PFSK-1 (cell line): ENCODE results near the gene C2orf80.

Experiments used
- POLR2AphosphoS5 ChIP-seq: IDR thresholded peaks from 2 replicates; pipeline ENCODE4 v1.6.1; 2012; ENCODE audit warnings: low read depth, mild to moderate bottlenecking, control low read depth, low read length, moderate library complexity
- TAF1 ChIP-seq: IDR thresholded peaks from 2 replicates; pipeline ENCODE4 v1.6.1; 2012; ENCODE audit warnings: low read length, control low read depth, borderline replicate concordance; ENCODE audit not compliant: insufficient read depth

GRCh38 chr2:208208335-208209085 is 18.7 kb upstream of the C2orf80 start:
- no peak for TF ChIP-seq POLR2AphosphoS5
- TF ChIP-seq TAF1, result no peak
